Measurements from ENCODE around the gene SERPINA1. TPM values are rescaled to one million over a fixed set of nuclear protein-coding genes. Genes with fewer than 3 reads are reported as not detected.
A peak's percentile ranks its signal among the peaks of the same experiment; 100 is the strongest.

SERPINA1 gene
- total RNA-seq, 1 experiment from 2014 or later = not detected

DNA sequence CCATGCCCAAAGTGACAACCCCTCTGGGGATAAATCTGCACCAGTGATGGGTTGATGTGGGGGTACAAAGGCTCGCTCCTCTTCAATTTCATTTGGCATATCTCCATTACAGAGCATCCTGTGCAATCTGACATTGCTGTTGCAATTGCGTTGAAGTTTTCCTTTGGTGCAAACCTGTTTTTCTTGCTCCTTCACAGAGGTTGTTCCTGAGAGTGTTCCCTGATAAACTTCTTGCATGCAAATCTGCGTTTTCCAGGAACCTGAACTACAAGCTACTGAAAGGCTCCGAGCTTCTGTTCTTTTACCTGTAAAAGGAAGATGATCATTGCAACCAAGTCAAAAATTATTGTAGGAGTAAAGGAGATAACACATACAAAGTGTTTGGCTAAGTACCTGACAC, 38.1 kb upstream of the SERPINA1 start:
- intact Hi-C loops (cut with micrococcal nuclease; ENCODE audit: unreplicated experiment) = no loop called here
- no peak overlapping the region for H3K27ac ChIP-seq
- CTCF ChIA-PET = no interaction called here
- H2AFZ ChIP-seq = no peak overlapping the region
- no peaks in the 10 kb centered on the region for H3K4me1 ChIP-seq (replicated peaks; ENCODE audit: insufficient read depth)
- no peaks in the 10 kb centered on the region for H3K36me3 ChIP-seq (ENCODE audit: low read depth)
- no peaks in the 10 kb centered on the region for H3F3A ChIP-seq (ENCODE audit: insufficient read depth, low read depth)
- POLR2A ChIA-PET (ENCODE audit: unreplicated experiment) = no interaction called here
- peaks cover 5% of the 10 kb centered on the region; the same call in 1 of the 2 replicates for H3K27me3 ChIP-seq (ENCODE audit: insufficient read depth, low read depth)
- no peak for DNase-seq
- H3K9me2 ChIP-seq (ENCODE audit: insufficient read depth) = no peaks in the 10 kb centered on the region
- no peaks in the 10 kb centered on the region for H4K20me1 ChIP-seq (ENCODE audit: insufficient read depth)
- H3K9me3 ChIP-seq (ENCODE audit: insufficient read depth, low read depth) = no peaks in the 10 kb centered on the region
- H3K4me3 ChIP-seq = no peak overlapping the region
- H3K79me2 ChIP-seq (ENCODE audit: low read depth) = no peaks in the 10 kb centered on the region
- no peak for TF ChIP-seq EZH2 (IDR thresholded peaks at IDR 0.05; ENCODE audit: low read depth)
- TF ChIP-seq, protein P1, sequence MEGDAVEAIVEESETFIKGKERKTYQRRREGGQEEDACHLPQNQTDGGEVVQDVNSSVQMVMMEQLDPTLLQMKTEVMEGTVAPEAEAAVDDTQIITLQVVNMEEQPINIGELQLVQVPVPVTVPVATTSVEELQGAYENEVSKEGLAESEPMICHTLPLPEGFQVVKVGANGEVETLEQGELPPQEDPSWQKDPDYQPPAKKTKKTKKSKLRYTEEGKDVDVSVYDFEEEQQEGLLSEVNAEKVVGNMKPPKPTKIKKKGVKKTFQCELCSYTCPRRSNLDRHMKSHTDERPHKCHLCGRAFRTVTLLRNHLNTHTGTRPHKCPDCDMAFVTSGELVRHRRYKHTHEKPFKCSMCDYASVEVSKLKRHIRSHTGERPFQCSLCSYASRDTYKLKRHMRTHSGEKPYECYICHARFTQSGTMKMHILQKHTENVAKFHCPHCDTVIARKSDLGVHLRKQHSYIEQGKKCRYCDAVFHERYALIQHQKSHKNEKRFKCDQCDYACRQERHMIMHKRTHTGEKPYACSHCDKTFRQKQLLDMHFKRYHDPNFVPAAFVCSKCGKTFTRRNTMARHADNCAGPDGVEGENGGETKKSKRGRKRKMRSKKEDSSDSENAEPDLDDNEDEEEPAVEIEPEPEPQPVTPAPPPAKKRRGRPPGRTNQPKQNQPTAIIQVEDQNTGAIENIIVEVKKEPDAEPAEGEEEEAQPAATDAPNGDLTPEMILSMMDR (conservative IDR thresholded peaks at IDR 0.05) = no peak
- no peak overlapping the region for H3K4me2 ChIP-seq
- no TSS peak for BruUV-seq (replicated peaks)

DNA sequence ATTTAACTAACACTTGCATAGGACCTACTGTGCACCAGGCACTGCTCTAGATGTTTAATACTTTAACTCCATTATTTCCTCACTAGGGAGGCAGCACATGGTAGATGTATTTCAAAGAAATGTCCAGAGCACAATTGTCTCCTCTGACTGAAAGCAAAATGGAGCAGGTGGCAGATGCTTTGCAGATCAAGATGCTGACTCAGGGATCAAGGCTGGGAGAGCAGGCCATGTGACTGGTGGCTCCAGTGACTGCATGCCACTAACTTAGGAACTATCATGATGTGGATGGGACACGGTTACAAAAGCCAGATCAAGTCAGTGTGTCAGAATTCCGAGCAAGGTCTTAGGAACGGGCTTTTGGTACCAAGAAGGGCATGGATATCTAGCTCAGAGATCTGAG, 36.0 kb upstream of the SERPINA1 start:
- H3K27ac ChIP-seq = no peak overlapping the region
- DNase-seq = no peak
- CTCF ChIA-PET = no interaction called here
- peaks cover 5% of the 10 kb centered on the region; the same call in 1 of the 2 replicates for H3K27me3 ChIP-seq (ENCODE audit: insufficient read depth, low read depth)
- no peaks in the 10 kb centered on the region for H3K9me2 ChIP-seq (ENCODE audit: insufficient read depth)
- no peaks in the 10 kb centered on the region for H3K9me3 ChIP-seq (ENCODE audit: insufficient read depth, low read depth)
- no peaks in the 10 kb centered on the region for H3F3A ChIP-seq (ENCODE audit: insufficient read depth, low read depth)
- no peaks in the 10 kb centered on the region for H3K36me3 ChIP-seq (ENCODE audit: low read depth)
- POLR2A ChIA-PET (ENCODE audit: unreplicated experiment) = no interaction called here
- no peak overlapping the region for H3K4me3 ChIP-seq
- no peak overlapping the region for H2AFZ ChIP-seq
- TF ChIP-seq EZH2 (IDR thresholded peaks at IDR 0.05; ENCODE audit: low read depth) = no peak
- TF ChIP-seq, protein P1 (conservative IDR thresholded peaks at IDR 0.05) = no peak
- intact Hi-C loops (cut with micrococcal nuclease; ENCODE audit: unreplicated experiment) = no loop called here
- no peaks in the 10 kb centered on the region for H3K79me2 ChIP-seq (ENCODE audit: low read depth)
- no peak overlapping the region for H3K4me2 ChIP-seq
- H4K20me1 ChIP-seq (ENCODE audit: insufficient read depth) = no peaks in the 10 kb centered on the region
- no peaks in the 10 kb centered on the region for H3K4me1 ChIP-seq (replicated peaks; ENCODE audit: insufficient read depth)
- no TSS peak for BruUV-seq (replicated peaks)

DNA sequence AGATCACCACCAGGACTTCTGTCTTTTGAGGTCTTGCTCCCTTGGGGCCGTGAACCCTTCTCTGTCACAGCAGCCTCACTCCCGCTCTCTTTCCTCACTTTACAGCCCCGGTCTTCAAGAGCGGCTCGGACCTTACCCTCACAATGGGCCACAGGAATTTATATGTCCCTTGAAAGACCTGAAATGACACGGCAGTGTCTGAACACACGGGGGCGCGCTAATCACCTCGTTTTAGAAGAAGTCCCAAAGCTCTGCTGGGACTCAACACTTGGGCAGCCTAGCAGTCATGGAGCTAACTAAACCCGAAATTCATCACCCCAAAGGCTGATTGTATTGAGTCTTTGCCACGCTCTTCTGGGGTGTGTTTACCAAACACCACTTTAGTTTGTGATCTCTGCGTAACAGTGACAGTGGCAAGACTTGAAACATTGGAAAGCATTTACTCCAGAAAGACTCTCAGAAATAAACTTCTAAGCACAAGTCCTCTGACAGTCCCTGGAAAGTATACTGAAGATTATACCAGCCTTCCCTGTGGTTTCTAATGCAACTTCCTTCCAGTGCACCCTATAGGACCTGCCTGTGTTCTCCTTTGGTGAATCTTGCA, 35.2 kb upstream of the SERPINA1 start:
- H3K4me3 ChIP-seq = no peak overlapping the region
- H3K27me3 ChIP-seq (ENCODE audit: insufficient read depth, low read depth) = peaks cover 5% of the 10 kb centered on the region; the same call in 1 of the 2 replicates
- POLR2A ChIA-PET (ENCODE audit: unreplicated experiment) = no interaction called here
- intact Hi-C loops (cut with micrococcal nuclease; ENCODE audit: unreplicated experiment) = no loop called here
- H4K20me1 ChIP-seq (ENCODE audit: insufficient read depth) = no peaks in the 10 kb centered on the region
- no peak overlapping the region for H3K27ac ChIP-seq
- H3K9me3 ChIP-seq (ENCODE audit: insufficient read depth, low read depth) = no peaks in the 10 kb centered on the region
- H3K4me2 ChIP-seq = no peak overlapping the region
- peak in 1 of 2 experiments; percentile 6 for DNase-seq
- CTCF ChIA-PET = no interaction called here
- no peaks in the 10 kb centered on the region for H3K4me1 ChIP-seq (replicated peaks; ENCODE audit: insufficient read depth)
- H2AFZ ChIP-seq = no peak overlapping the region
- no peaks in the 10 kb centered on the region for H3K79me2 ChIP-seq (ENCODE audit: low read depth)
- no TSS peak for BruUV-seq (replicated peaks)
- TF ChIP-seq, protein P1 (conservative IDR thresholded peaks at IDR 0.05) = peak; percentile 58
- no peak for TF ChIP-seq EZH2 (IDR thresholded peaks at IDR 0.05; ENCODE audit: low read depth)
- H3K36me3 ChIP-seq (ENCODE audit: low read depth) = no peaks in the 10 kb centered on the region
- H3F3A ChIP-seq (ENCODE audit: insufficient read depth, low read depth) = no peaks in the 10 kb centered on the region
- H3K9me2 ChIP-seq (ENCODE audit: insufficient read depth) = no peaks in the 10 kb centered on the region

All from PC-9 (cell line).